Activated T-cell treated with anti-CD3 and anti-CD28 coated beads for 48 hours (primary cell): ENCODE results near the gene MYO5C.

Experiments used
- DNase-seq: peaks from one replicate; pipeline ENCODE4 v3.0.0-alpha.2; 2020; ENCODE audit warnings: low read depth

Gene MYO5C

DNA sequence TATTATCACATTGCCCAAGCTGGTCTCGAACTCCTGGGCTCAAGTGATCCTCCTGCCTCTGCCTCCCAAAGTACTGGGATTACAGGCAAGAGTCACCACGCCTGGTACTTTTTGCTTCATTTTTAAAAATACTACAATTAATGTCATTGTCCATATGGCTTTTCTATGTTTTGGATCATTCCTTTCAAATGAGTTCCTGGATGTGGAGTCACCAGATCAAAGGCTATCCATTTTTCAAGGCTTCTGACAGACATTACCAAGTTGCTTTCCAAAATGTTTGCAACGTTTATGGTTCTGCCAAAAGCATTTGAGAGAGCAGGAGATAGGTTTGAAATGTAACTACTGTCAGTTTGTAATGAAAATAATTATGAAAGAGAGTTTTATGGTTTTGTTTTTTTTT is 148.8 kb downstream of the MYO5C start:
- DNase-seq = no peak

DNA sequence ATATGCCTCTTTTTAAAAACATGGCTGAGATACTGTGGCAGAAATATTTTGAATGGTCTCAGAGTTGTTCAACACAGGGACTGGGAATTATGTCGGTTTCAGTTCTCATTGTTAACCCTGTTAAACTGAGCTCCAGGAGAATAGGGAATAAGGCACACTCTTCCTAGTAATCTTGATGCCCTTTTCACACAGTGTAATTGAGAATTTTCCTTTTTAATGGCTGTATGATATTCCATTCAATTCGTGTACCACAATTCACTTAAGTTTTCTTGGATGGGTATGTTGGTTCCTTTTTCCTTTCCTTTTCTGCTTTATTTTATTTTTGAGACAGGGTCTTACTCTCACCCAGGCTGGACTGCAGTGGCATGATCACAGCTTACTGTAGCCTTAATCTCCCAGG is 149.3 kb downstream of the MYO5C start:
- DNase-seq = no peak

DNA sequence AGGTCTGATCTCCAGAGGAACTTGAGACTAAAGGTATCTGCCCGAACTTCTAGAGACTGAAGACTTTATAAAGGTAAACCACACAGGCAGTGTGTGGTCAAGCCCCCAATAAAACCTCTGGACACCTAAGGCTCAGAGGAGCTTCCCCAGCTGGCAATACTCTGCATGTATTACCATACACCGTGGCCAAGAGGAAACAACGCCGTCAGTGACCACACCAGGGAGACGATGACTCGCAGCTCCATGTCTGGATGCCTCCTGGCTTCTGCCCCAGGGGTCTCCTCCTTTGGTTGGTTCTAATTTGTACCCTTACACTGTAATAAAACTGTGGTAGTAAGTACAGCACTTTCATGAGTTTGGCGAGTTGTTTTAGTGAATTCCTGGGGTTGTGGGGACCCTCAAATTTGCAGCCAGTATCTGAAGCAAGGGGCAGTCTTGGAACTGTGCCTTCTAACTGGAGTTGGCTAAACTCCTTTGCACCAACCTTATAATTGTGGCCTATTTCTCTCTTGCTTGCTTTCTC is 150.9 kb downstream of the MYO5C start:
- no peak for DNase-seq

DNA sequence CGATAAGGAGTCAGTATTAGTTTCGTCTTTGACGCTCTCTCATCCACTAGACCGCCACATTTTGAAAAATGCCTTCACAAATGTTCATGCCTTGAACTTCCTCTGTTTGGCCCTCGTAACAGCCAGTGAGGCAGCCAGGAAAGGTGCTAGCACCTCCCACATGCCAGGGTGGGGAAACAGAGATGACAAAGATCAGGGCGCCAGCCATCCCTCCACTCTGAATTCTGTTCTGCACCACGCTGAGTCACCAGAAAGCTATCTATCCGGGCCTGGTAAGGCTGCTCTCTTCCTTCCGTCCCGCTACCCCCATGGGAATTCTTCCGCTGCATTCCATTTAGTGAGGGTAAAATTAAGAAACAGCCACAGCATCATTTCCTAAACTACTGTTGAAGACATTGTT is 151.7 kb downstream of the MYO5C start:
- DNase-seq = no peak
